Measurements from ENCODE around the gene HP1BP3. TPM values are rescaled to one million over a fixed set of nuclear protein-coding genes. Genes with fewer than 3 reads are reported as not detected.

The HP1BP3 gene
- total and polyA plus RNA-seq, 2 of the 4 experiments (the other 2 are of a cell fraction): 88.4 to 151 TPM

DNA sequence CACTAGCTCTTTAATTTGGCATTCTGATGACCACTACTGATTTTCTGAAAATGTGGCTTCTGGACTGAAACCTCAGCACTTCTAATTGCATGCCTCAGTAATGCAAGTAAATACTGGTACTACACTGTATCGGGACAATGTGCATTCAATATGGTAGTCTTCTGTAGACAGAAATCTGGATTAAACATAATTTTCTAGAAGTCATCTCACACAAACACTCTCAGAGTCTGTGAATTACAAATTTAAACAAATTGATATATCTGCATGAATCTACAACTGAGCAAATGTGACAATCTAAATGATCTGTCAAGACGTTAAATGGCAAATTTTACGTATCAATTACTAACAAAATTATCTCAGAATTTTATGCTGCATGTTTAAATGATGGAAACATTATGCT lies 23.7 kb downstream of the HP1BP3 start:
- no peak overlapping the region for H2BK5ac ChIP-seq (ENCODE audit: low read depth, low read length, poor library complexity, severe bottlenecking)
- H4K8ac ChIP-seq (ENCODE audit: low read depth in 2 of 2, low read length in 2 of 2): no peak overlapping the region
- dilution Hi-C loops (cut with HindIII; ENCODE audit: low sequenced_read_pairs, unreplicated experiment) (no loop called here), in situ Hi-C loops (cut with MboI; ENCODE audit: low sequenced_read_pairs) (no loop called here), intact Hi-C loops (cut with micrococcal nuclease) (no loop called here)
- H2BK120ac ChIP-seq (ENCODE audit: low read depth, low read length): no peak overlapping the region
- peaks cover 66% of the 10 kb centered on the region for H3K36me3 ChIP-seq (ENCODE audit: control insufficient read depth, insufficient read depth, low read length)
- H4K20me1 ChIP-seq (ENCODE audit: insufficient read depth, low read length): peaks cover 8% of the 10 kb centered on the region; the same call in 1 of the 2 replicates
- H3K4ac ChIP-seq (ENCODE audit: low read depth, low read length): no peak overlapping the region
- no peak overlapping the region for H3K56ac ChIP-seq (ENCODE audit: extremely low read depth, insufficient read depth, low read length)
- H3K4me2 ChIP-seq (ENCODE audit: low read depth, low read length): no peak overlapping the region
- H2BK20ac ChIP-seq (ENCODE audit: low read depth, low read length): no peak overlapping the region
- no peak overlapping the region for H3K4me3 ChIP-seq (ENCODE audit: insufficient read depth, low read depth, low read length)
- H3K23ac ChIP-seq (ENCODE audit: low read depth, low read length): no peak overlapping the region
- H4K91ac ChIP-seq (ENCODE audit: insufficient read depth, low read depth, low read length): no peak overlapping the region
- ATAC-seq (ENCODE audit: low read depth) (no peak), DNase-seq (no peak)
- H2AK9ac ChIP-seq (replicated peaks; ENCODE audit: low read depth, low read length, poor library complexity): no peak overlapping the region
- TF ChIP-seq NFE2L2 (IDR thresholded peaks at IDR 0.05; ENCODE audit: low read depth, low read length): no peak
- TF ChIP-seq, protein P1, sequence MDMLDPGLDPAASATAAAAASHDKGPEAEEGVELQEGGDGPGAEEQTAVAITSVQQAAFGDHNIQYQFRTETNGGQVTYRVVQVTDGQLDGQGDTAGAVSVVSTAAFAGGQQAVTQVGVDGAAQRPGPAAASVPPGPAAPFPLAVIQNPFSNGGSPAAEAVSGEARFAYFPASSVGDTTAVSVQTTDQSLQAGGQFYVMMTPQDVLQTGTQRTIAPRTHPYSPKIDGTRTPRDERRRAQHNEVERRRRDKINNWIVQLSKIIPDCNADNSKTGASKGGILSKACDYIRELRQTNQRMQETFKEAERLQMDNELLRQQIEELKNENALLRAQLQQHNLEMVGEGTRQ (IDR thresholded peaks at IDR 0.05; ENCODE audit: low read depth, low read length): no peak
- TF ChIP-seq FOS (IDR thresholded peaks at IDR 0.05; ENCODE audit: low read depth, low read length): no peak
- no peak for TF ChIP-seq ELK1 (IDR thresholded peaks at IDR 0.05; ENCODE audit: borderline replicate concordance, low read depth, low read length)
- no peak for TF ChIP-seq CEBPB (IDR thresholded peaks at IDR 0.05; ENCODE audit: low read depth, low read length)
- TF ChIP-seq POLR2A (IDR thresholded peaks at IDR 0.05; ENCODE audit: low read depth, low read length): no peak
- TF ChIP-seq MAFK (IDR thresholded peaks at IDR 0.05; ENCODE audit: low read depth, low read length): no peak
- no peak for TF ChIP-seq MAZ (IDR thresholded peaks at IDR 0.05; ENCODE audit: borderline replicate concordance, low read depth, low read length)
- TF ChIP-seq CHD1 (IDR thresholded peaks at IDR 0.05; ENCODE audit: low read depth, low read length): no peak
- TF ChIP-seq MXI1 (IDR thresholded peaks at IDR 0.05; ENCODE audit: borderline replicate concordance, low read depth, low read length): no peak
- TF ChIP-seq RAD21 (IDR thresholded peaks at IDR 0.05; ENCODE audit: low read length): no peak
- no peak for TF ChIP-seq RFX5 (IDR thresholded peaks at IDR 0.05; ENCODE audit: low read depth, low read length)
- TF ChIP-seq SMC3 (IDR thresholded peaks at IDR 0.05; ENCODE audit: low read depth, low read length): no peak
- no peak for TF ChIP-seq RCOR1 (IDR thresholded peaks at IDR 0.05; ENCODE audit: insufficient replicate concordance, low read length)
- no peak for TF ChIP-seq BHLHE40 (IDR thresholded peaks at IDR 0.05; ENCODE audit: low read depth, low read length)
- TF ChIP-seq, protein P2, sequence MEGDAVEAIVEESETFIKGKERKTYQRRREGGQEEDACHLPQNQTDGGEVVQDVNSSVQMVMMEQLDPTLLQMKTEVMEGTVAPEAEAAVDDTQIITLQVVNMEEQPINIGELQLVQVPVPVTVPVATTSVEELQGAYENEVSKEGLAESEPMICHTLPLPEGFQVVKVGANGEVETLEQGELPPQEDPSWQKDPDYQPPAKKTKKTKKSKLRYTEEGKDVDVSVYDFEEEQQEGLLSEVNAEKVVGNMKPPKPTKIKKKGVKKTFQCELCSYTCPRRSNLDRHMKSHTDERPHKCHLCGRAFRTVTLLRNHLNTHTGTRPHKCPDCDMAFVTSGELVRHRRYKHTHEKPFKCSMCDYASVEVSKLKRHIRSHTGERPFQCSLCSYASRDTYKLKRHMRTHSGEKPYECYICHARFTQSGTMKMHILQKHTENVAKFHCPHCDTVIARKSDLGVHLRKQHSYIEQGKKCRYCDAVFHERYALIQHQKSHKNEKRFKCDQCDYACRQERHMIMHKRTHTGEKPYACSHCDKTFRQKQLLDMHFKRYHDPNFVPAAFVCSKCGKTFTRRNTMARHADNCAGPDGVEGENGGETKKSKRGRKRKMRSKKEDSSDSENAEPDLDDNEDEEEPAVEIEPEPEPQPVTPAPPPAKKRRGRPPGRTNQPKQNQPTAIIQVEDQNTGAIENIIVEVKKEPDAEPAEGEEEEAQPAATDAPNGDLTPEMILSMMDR (conservative IDR thresholded peaks at IDR 0.05; ENCODE audit: low read depth, low read length): no peak
- H3K27ac ChIP-seq (ENCODE audit: insufficient read depth, low read length): no peak overlapping the region
- no peaks in the 10 kb centered on the region for H3K27me3 ChIP-seq (ENCODE audit: control insufficient read depth, insufficient read depth, low read length)
- no peak overlapping the region for H2AK5ac ChIP-seq (ENCODE audit: low read depth, low read length)
- H3K4me1 ChIP-seq (ENCODE audit: control insufficient read depth, insufficient read depth, low read length): no peaks in the 10 kb centered on the region
- POLR2A ChIA-PET (ENCODE audit: unreplicated experiment): no interaction called here
- no CpG with 5 or more reads among the region's 3 CpGs for WGBS, 2 experiments (ENCODE audit: extremely low coverage in 2 of 2, insufficient read length in 1 of 2)
- no peak overlapping the region for H3K14ac ChIP-seq (replicated peaks; ENCODE audit: low read depth, low read length)
- no peak overlapping the region for H2AFZ ChIP-seq (replicated peaks; ENCODE audit: low read length, poor library complexity)
- no peak overlapping the region for H2BK15ac ChIP-seq (ENCODE audit: low read depth, low read length)
- no peak overlapping the region for H3K18ac ChIP-seq (ENCODE audit: low read depth, low read length)
- CTCF ChIA-PET: no interaction called here
- no peaks in the 10 kb centered on the region for H3K9me3 ChIP-seq (ENCODE audit: control insufficient read depth, insufficient read depth, low read length)
- no peak overlapping the region for H3K9ac ChIP-seq (ENCODE audit: low read depth, low read length)
- no peaks in the 10 kb centered on the region; the same call in 1 of the 2 replicates for H3K9me1 ChIP-seq (ENCODE audit: insufficient read depth, low read length)
- peaks cover 33 to 42% of the 10 kb centered on the region in 2 experiments for H3K79me1 ChIP-seq (ENCODE audit: low read depth in 1 of 2, low read length in 2 of 2)
- no TSS peak for BruUV-seq (replicated peaks)
- no peak overlapping the region for H4K5ac ChIP-seq (ENCODE audit: low read depth, low read length)
